Type B pancreatic cell (in vitro differentiated cells): ENCODE data around the gene ZNF19. TPM values are rescaled to one million over a fixed set of nuclear protein-coding genes. Genes with fewer than 3 reads are reported as not detected.
A peak's percentile ranks its signal among the peaks of the same experiment; 100 is the strongest.

ENCODE experiments used
- DNase-seq: peaks from one replicate; pipeline ENCODE4 v3.0.0; 2021; ENCODE audit warnings: mixed read lengths; ENCODE audit not compliant: unreplicated experiment; ENCODE audit errors: extremely low spot score
- H3K27ac Mint-ChIP-seq: 2 replicates; pipeline ENCODE4 v1.8.0; 2021; ENCODE audit warnings: mild to moderate bottlenecking, mixed read lengths
- H3K27me3 Mint-ChIP-seq: 2 replicates; pipeline ENCODE4 v1.8.0; 2021; ENCODE audit warnings: mixed read lengths
- H3K36me3 Mint-ChIP-seq: 2 replicates; pipeline ENCODE4 v1.8.0; 2021; ENCODE audit warnings: mixed read lengths
- H3K4me1 Mint-ChIP-seq: one replicate; pipeline ENCODE4 v1.8.0; 2021; ENCODE audit warnings: mixed read lengths; ENCODE audit not compliant: unreplicated experiment
- H3K4me3 Mint-ChIP-seq: 2 replicates; pipeline ENCODE4 v1.8.0; 2021; ENCODE audit warnings: mild to moderate bottlenecking, mixed read lengths
- H3K9me3 Mint-ChIP-seq: 2 replicates; pipeline ENCODE4 v1.8.0; 2021; ENCODE audit warnings: mixed read lengths
- CTCF ChIP-seq: fragments of 200-600 bp; sonication (generic); conservative IDR thresholded peaks from 2 replicates; pipeline ENCODE4 v1.5.0; 2021; ENCODE audit warnings: antibody characterized with exemption, mild to moderate bottlenecking
- long read RNA-seq: library from polyadenylated mRNA; unstranded; transcript quantifications from one replicate; pipeline ENCODE4 v2.0.0, GENCODE V29; 2020
- total RNA-seq: library from RNA; stranded (reverse); gene quantifications from 2 replicates; pipeline ENCODE4 v1.2.1, GENCODE V29; 2021; ENCODE audit warnings: low replicate concordance

The ZNF19 gene
- 6.0 and 7.6 TPM in 2 replicates for total RNA-seq
- long read RNA-seq, partial matches to known transcripts = 6 of 12 reads
- long read RNA-seq, other reads (novel, unspliced or antisense) = 4 of 12 reads

DNA sequence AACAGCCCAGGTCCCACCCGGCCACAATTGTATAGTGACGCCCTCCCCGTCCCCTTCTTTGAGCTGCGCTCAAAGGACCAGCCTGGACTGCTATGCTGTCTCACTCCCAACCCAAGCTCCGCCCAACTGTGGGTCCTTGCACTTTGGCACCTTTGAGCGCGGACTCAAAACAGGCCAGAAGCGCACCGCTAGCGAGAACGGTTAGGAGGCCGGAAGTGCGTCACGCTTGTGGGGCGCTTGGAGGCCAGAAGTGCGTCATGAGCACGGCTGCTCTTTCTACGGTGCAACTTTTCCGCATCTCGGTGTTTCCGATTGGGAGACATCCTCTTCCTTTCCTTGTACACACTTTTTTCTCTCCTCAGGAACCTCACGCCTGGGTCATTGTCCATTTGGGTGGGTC is at the start of gene ZNF19:
Gene ZNF19 (minus strand): TSS at position 203 of the 400 bp plus-strand sequence. CDS start 7,210 bp downstream, outside the sequence.
- no peak for DNase-seq
- Mint-ChIP-seq H3K4me1 (peaks cover 5% of the 10 kb centered on the region), H3K36me3 (no peaks in the 10 kb centered on the region), H3K9me3 (no peaks in the 10 kb centered on the region), H3K4me3 (no peak within 1 kb of the TSS), H3K27me3 (peaks cover 11% of the 10 kb centered on the region), H3K27ac (no peak within 1 kb of the TSS)
- no peak for TF ChIP-seq CTCF

GRCh38 chr16:71537643-71538042 is 48.5 kb upstream of the ZNF19 start:
- Mint-ChIP-seq H3K4me3 (no peak overlapping the region), H3K27me3 (peaks cover 8% of the 10 kb centered on the region), H3K36me3 (no peaks in the 10 kb centered on the region), H3K4me1 (no peaks in the 10 kb centered on the region), H3K27ac (no peak overlapping the region), H3K9me3 (no peaks in the 10 kb centered on the region)
- TF ChIP-seq CTCF = peak; percentile 72
- DNase-seq = no peak

DNA sequence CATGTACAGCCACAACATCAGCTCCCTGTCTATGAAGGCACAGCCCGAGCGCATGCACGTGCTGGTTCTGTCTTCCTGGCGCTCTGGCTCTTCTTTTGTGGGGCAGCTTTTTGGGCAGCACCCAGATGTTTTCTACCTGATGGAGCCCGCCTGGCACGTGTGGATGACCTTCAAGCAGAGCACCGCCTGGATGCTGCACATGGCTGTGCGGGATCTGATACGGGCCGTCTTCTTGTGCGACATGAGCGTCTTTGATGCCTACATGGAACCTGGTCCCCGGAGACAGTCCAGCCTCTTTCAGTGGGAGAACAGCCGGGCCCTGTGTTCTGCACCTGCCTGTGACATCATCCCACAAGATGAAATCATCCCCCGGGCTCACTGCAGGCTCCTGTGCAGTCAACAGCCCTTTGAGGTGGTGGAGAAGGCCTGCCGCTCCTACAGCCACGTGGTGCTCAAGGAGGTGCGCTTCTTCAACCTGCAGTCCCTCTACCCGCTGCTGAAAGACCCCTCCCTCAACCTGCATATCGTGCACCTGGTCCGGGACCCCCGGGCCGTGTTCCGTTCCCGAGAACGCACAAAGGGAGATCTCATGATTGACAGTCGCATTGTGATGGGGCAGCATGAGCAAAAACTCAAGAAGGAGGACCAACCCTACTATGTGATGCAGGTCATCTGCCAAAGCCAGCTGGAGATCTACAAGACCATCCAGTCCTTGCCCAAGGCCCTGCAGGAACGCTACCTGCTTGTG is 47.8 kb upstream of the ZNF19 start:
- Mint-ChIP-seq H3K9me3 (no peaks in the 10 kb centered on the region), H3K36me3 (no peaks in the 10 kb centered on the region), H3K4me3 (no peak overlapping the region), H3K4me1 (no peaks in the 10 kb centered on the region), H3K27me3 (peaks cover 3% of the 10 kb centered on the region), H3K27ac (no peak overlapping the region)
- no peak for TF ChIP-seq CTCF
- DNase-seq = no peak

- H3K4me1 Mint-ChIP-seq = no peaks in the 10 kb centered on the region
- H3K27ac Mint-ChIP-seq = no peak overlapping the region
- H3K27me3 Mint-ChIP-seq = peaks cover 9% of the 10 kb centered on the region
- TF ChIP-seq CTCF = no peak
- no peaks in the 10 kb centered on the region for H3K9me3 Mint-ChIP-seq
- DNase-seq = no peak
- H3K36me3 Mint-ChIP-seq = no peaks in the 10 kb centered on the region
- no peak overlapping the region for H3K4me3 Mint-ChIP-seq
These were observed 43.2 kb upstream of the ZNF19 start for GRCh38 chr16:71532366-71532765.

GRCh38 chr16:71528863-71529262 is 39.7 kb upstream of the ZNF19 start:
- H3K4me1 Mint-ChIP-seq = peaks cover 21% of the 10 kb centered on the region
- TF ChIP-seq CTCF = no peak
- no peaks in the 10 kb centered on the region for H3K36me3 Mint-ChIP-seq
- no peaks in the 10 kb centered on the region for H3K9me3 Mint-ChIP-seq
- no peak overlapping the region for H3K4me3 Mint-ChIP-seq
- no peak for DNase-seq
- no peak overlapping the region for H3K27ac Mint-ChIP-seq
- peaks cover 27% of the 10 kb centered on the region for H3K27me3 Mint-ChIP-seq
